Effector memory CD4-positive, alpha-beta T cell (primary cell): ENCODE results near the gene WWC2.

ENCODE experiments used
- DNase-seq, 3 donors: peaks; one replicate each; pipeline ENCODE4 v3.0.0-alpha.2; 2020
- H3K27ac ChIP-seq: 2 replicates; pipeline ENCODE4 v1.7.0; 2013; ENCODE audit warnings: mild to moderate bottlenecking, low read length, moderate library complexity; ENCODE audit not compliant: insufficient read depth, poor library complexity, severe bottlenecking
- H3K27me3 ChIP-seq: replicated peaks from 2 replicates; pipeline ENCODE4 v1.7.0; 2013; ENCODE audit warnings: mild to moderate bottlenecking, low read length; ENCODE audit not compliant: insufficient read depth, control insufficient read depth, poor library complexity, severe bottlenecking
- H3K36me3 ChIP-seq: 2 replicates; pipeline ENCODE4 v1.7.0; 2013; ENCODE audit warnings: mild to moderate bottlenecking, low read length, moderate library complexity; ENCODE audit not compliant: control insufficient read depth, insufficient read depth
- H3K4me1 ChIP-seq: 2 replicates; pipeline ENCODE4 v1.7.0; 2013; ENCODE audit warnings: low read length, mild to moderate bottlenecking; ENCODE audit not compliant: control insufficient read depth, insufficient read depth, poor library complexity, severe bottlenecking
- H3K4me3 ChIP-seq: 2 replicates; pipeline ENCODE4 v1.7.0; 2013; ENCODE audit warnings: low read length, low read depth, mild to moderate bottlenecking; ENCODE audit not compliant: insufficient read depth, poor library complexity, severe bottlenecking
- H3K9me3 ChIP-seq: 2 replicates; pipeline ENCODE4 v1.7.0; 2013; ENCODE audit warnings: mild to moderate bottlenecking, low read length, moderate library complexity; ENCODE audit not compliant: control insufficient read depth

The WWC2 gene

DNA sequence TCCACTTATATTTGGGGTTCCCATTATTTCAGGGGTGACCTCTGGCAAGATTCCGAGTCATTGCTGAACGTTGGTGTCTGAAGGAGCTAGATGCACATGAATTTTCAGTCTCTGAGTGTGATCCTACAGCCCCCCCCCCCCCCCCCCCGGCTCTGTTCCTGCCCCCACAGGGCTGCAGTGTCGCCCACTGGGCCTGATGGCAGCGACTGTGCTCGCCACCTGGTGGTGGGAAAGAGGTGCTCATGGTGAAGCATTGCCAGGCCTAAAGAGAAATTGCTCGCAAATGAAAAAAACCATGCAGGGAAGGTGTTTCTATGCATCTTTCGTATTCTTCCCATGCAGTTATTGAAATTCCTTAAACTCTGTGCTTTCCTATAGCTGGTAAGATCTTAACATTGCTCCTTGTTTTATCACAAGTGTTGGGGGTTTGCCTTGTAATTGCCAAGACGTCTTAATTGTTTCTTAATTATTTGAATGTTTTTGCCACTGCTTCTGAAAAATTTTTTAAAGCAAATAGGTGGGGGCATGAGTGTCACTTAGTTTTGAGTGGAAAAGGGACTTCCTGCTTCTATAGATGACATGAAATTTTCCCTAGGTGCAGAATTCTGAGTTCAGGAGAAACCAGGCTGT is 157.8 kb downstream of the WWC2 start:
- H3K4me1 ChIP-seq, result no peaks in the 10 kb centered on the region
- peak in 1 of 3 donors; percentile 4 for DNase-seq
- no peaks in the 10 kb centered on the region for H3K36me3 ChIP-seq
- H3K4me3 ChIP-seq, result no peak overlapping the region
- no peak overlapping the region for H3K27ac ChIP-seq
- H3K27me3 ChIP-seq, result no peaks in the 10 kb centered on the region
- H3K9me3 ChIP-seq, result no peaks in the 10 kb centered on the region

DNA sequence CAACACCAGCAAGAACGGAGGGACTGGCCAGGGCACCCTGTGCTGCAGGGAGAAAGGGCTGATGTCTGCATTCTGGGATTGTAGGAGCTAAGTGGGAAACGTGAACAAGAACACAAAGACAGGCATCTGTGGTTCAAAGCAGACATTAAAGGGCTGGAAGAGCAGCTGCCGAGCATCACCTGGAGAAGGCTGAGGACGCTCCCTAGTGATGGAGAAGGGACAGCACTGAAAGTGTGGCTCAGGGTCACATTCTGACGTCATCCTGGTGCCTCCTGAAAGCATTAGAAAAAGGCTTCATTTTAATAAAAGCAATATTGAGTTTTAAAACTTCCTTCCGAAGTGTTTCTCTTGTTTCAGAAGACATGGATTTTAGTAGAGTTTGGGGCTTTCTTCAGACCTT is 158.8 kb downstream of the WWC2 start:
- no peaks in the 10 kb centered on the region for H3K36me3 ChIP-seq
- no peak overlapping the region for H3K27ac ChIP-seq
- H3K9me3 ChIP-seq, result no peaks in the 10 kb centered on the region
- DNase-seq, result no peak
- H3K4me3 ChIP-seq, result no peak overlapping the region
- H3K4me1 ChIP-seq, result no peaks in the 10 kb centered on the region
- H3K27me3 ChIP-seq, result no peaks in the 10 kb centered on the region

DNA sequence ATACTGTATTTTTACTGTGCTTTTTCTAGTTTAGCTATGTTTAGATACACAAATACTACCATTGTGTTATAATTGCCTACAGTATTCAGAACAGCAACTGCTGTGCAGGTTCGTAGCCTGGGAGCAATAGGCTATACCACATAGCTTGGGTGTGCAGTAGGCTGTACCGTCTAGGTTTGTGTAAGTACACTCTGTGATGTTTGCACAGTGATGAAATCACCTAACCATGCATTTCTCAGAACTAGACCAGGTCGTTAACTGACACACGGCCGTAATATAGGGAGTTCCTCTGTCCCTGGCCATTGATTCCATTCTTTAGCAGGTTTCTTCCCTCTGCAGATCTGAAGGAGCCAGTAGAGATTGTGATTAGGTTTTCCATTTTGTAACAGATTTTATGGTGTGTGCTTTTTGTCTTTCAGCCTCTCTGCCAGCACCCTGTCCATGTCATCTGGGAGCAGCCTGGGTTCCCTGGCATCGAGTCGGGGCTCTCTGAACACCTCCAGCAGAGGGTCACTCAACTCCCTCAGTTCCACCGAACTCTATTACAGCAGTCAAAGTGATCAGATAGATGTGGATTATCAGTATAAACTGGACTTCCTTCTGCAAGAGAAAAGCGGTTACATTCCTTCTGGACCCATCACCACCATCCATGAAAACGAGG is 161.6 kb downstream of the WWC2 start:
- no peak overlapping the region for H3K27ac ChIP-seq
- H3K27me3 ChIP-seq, result no peaks in the 10 kb centered on the region
- no peaks in the 10 kb centered on the region for H3K36me3 ChIP-seq
- H3K4me1 ChIP-seq, result no peaks in the 10 kb centered on the region
- no peak overlapping the region for H3K4me3 ChIP-seq
- no peaks in the 10 kb centered on the region for H3K9me3 ChIP-seq
- no peak for DNase-seq

DNA sequence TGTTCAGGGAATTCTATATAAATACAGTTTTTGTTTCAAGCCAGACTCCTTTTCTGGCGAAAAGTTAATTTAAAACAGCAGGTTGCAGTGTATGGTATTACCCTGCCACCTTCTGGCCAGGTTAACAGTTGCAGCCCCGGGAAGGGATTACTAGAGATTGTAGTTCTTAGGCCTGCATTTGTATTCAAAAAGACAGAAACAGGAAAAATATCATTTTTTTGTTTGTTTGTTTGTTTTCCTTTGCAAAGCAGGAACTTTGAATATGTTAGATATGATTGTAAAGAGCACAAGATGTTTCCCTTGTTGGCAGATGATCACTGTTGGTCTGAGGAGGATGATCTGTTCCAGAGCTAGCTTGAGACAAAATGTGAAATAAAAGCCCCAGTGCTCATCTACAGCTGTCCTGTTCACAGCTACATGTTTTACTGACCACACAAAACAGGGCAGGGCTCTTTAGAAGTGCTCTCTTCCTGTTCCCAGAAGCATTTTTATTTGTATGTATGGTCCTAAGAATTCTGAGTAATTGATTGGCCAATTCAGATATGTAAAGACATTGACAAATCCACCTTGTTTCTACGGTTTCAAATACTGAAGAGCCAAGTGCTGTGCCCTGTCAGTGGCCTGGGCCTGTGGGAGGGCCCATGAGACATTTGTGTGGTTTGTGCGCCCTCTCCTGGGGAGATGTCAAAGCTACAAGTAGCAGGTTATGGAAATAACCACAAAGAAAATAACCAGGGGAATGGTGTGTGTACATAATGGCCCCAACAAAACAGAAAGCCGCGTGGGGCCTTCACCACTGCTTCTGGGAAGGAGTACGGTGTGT is 163.1 kb downstream of the WWC2 start:
- Histone ChIP-seq H3K9me3 (no peaks in the 10 kb centered on the region), H3K27ac (no peak overlapping the region), H3K4me1 (no peaks in the 10 kb centered on the region), H3K36me3 (no peaks in the 10 kb centered on the region), H3K27me3 (no peaks in the 10 kb centered on the region), H3K4me3 (no peak overlapping the region)
- peak; percentile 34 to 58 (median 51) for DNase-seq

DNA sequence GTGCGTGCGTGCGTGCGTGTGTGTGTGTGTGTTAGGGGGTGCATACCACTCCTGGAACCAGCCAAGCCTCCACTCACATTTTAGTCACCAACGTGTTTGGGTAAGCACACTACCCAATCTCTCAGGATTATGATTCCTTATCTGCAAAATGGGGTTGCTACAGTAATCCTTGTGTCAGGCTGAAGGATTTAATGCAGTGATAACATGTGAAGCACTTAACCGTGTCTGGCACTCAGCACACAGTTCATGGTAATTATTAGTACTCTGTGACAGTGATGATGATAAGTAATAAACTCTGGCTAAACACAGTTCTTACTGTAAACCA is 163.7 kb downstream of the WWC2 start:
- Histone ChIP-seq H3K27me3 (no peaks in the 10 kb centered on the region), H3K36me3 (no peaks in the 10 kb centered on the region), H3K4me1 (no peaks in the 10 kb centered on the region), H3K4me3 (no peak overlapping the region), H3K9me3 (no peaks in the 10 kb centered on the region), H3K27ac (no peak overlapping the region)
- DNase-seq, result no peak

DNA sequence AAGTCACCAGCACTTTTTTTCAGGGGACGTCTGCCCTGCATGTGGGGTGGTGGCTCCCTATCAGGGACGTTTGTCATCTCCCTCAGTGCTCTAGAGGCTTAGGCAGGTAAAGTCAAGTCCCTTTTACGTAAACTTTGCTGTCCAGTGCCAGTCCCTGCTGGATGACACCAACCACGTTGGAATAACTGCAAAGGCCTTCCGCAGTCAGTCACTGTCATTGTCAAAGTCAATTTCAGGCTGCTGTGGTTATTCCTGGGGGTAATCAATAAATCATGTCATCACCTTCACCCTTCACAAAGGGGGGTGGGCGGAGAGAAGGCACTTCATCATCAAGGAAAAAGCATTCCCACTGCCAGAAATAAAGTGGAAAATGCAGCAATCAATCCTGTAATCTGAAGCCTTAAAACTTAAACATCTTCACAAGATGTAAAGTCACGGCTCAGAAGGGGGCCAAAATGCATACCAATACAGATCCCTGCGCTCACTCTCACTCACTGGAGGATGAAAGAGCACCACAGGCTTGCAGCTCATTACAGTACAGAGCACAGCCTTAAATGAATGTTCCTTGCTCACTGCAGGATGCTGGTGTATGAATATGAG is 164.8 kb downstream of the WWC2 start:
- Histone ChIP-seq H3K9me3 (no peaks in the 10 kb centered on the region), H3K36me3 (no peaks in the 10 kb centered on the region), H3K27me3 (no peaks in the 10 kb centered on the region), H3K4me1 (no peaks in the 10 kb centered on the region), H3K27ac (no peak overlapping the region), H3K4me3 (no peak overlapping the region)
- DNase-seq, result no peak

DNA sequence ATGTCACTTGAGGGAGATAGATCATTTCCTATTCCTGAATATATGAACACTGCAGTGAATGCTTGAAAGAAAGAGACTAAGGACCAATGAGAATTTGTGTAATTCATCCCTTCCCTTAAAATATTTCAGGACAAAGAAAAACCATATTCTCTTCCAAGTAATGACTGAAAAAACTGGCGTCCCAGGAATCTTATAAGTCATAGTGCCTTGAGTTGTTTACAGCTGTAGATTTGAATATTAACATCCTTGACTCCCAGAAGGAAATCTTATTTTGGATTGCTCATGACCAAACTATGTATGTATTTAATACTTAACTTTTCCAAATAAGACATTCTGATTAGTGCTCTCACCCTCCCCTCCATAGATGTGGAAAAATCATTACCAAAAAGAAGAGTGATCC is 165.6 kb downstream of the WWC2 start:
- Histone ChIP-seq H3K27me3 (no peaks in the 10 kb centered on the region), H3K4me3 (no peak overlapping the region), H3K4me1 (no peaks in the 10 kb centered on the region), H3K9me3 (no peaks in the 10 kb centered on the region), H3K27ac (no peak overlapping the region), H3K36me3 (no peaks in the 10 kb centered on the region)
- DNase-seq, result no peak

DNA sequence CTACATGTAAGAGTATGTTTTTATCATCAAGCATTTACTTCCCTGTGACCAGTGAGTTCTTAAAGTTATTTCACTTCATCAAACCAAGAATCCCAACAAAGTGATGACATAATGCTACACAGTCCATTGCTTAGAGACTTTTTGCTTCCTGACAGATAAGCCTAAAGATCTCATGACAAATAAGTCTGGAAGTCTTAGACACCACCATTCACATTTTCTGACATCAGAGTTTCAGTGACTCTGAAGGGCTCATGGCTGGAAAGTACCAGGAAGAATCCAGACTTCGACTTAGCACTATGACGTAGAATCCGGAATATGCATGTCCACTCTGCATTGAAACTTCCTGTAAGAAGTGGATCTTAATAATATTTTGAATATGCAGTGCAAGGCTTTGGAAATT is 167.3 kb downstream of the WWC2 start:
- Histone ChIP-seq H3K36me3 (no peaks in the 10 kb centered on the region), H3K27ac (no peak overlapping the region), H3K4me1 (no peaks in the 10 kb centered on the region), H3K4me3 (no peak overlapping the region), H3K9me3 (no peaks in the 10 kb centered on the region), H3K27me3 (no peaks in the 10 kb centered on the region)
- no peak for DNase-seq

DNA sequence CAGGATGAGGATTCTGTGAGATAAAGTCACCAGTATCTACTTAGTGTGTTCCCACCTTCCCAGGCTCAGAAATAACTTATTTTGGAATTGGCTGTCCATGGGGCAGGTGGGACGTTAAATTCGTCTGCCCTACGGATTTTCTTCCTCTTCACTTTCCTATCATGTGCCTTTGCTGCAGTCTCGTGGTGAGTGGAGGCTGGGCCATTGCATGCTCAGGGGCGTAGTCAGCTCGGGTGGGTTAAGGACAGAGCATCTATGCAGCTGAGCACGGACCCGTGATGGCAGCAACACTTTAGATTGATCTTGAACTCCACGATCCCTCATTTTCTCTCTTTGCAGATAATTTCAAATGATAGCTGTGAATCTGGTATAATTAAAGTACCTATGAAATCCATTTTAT is 169.5 kb downstream of the WWC2 start:
- no peaks in the 10 kb centered on the region for H3K36me3 ChIP-seq

DNA sequence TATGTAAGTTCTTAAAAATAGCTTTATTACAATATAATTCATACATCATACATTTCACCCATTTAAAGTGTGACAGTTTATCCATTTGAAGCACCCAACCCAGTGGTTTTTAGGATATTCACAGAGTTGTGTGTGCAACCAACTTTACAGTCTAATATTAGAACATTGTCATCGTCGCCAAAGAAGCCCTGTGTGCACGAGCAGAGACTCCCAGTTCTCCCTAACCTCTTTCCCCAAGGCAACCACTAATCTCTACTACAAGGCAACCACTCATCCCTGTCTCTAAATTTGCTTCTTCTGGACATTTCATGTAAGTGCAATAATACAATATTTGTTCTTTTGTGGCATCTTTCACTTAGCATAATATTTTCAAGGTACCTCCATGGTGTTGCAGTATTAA is 173.3 kb downstream of the WWC2 start:
- no peak for DNase-seq
- H3K4me3 ChIP-seq, result no peak overlapping the region
- H3K4me1 ChIP-seq, result no peaks in the 10 kb centered on the region
- H3K27ac ChIP-seq, result no peak overlapping the region
- peaks cover 6% of the 10 kb centered on the region for H3K9me3 ChIP-seq
- H3K27me3 ChIP-seq, result no peaks in the 10 kb centered on the region
- no peaks in the 10 kb centered on the region for H3K36me3 ChIP-seq

More for the DNA sequence above, 169.5 kb downstream of the WWC2 start:
- Histone ChIP-seq H3K27ac (no peak overlapping the region), H3K9me3 (no peaks in the 10 kb centered on the region), H3K27me3 (no peaks in the 10 kb centered on the region), H3K4me1 (no peaks in the 10 kb centered on the region), H3K4me3 (no peak overlapping the region)
- no peak for DNase-seq
